ENCODE measurements around the gene BMPR1A.

BMPR1A gene

GRCh38 chr10:86940677-86941076, 184.3 kb downstream of the BMPR1A start:
- DNase-seq (ENCODE audit: low spot score), result no peak
- in situ Hi-C loops (cut with MboI; ENCODE audit: low pct_unique_long_range_greater_than_20kb, low sequenced_read_pairs, unreplicated experiment), result no loop called here
- no peak for TF ChIP-seq CTCF (IDR thresholded peaks at IDR 0.05; ENCODE audit: extremely low read depth, insufficient read depth, missing control alignments)

- in situ Hi-C loops (cut with MboI; ENCODE audit: low pct_unique_long_range_greater_than_20kb, low sequenced_read_pairs, unreplicated experiment), result no loop called here
- no peak for TF ChIP-seq CTCF (IDR thresholded peaks at IDR 0.05; ENCODE audit: extremely low read depth, insufficient read depth, missing control alignments)
Observed at GRCh38 chr10:86941426-86941825, 185.0 kb downstream of the BMPR1A start.

GRCh38 chr10:86941991-86942421, 185.6 kb downstream of the BMPR1A start:
- in situ Hi-C loops (cut with MboI; ENCODE audit: low pct_unique_long_range_greater_than_20kb, low sequenced_read_pairs, unreplicated experiment), result no loop called here
- TF ChIP-seq CTCF (IDR thresholded peaks at IDR 0.05; ENCODE audit: extremely low read depth, insufficient read depth, missing control alignments), result no peak
- DNase-seq (ENCODE audit: low spot score), result no peak

More at GRCh38 chr10:86941426-86941825, 185.0 kb downstream of the BMPR1A start:
- DNase-seq (ENCODE audit: low spot score), result no peak

GRCh38 chr10:86942441-86943315, 186.3 kb downstream of the BMPR1A start:
- no peak for TF ChIP-seq CTCF (IDR thresholded peaks at IDR 0.05; ENCODE audit: extremely low read depth, insufficient read depth, missing control alignments)
- in situ Hi-C loops (cut with MboI; ENCODE audit: low pct_unique_long_range_greater_than_20kb, low sequenced_read_pairs, unreplicated experiment), result no loop called here

GRCh38 chr10:86943316-86944030, 187.1 kb downstream of the BMPR1A start:
- DNase-seq (ENCODE audit: low spot score), result no peak
- TF ChIP-seq CTCF (IDR thresholded peaks at IDR 0.05; ENCODE audit: extremely low read depth, insufficient read depth, missing control alignments), result no peak
- in situ Hi-C loops (cut with MboI; ENCODE audit: low pct_unique_long_range_greater_than_20kb, low sequenced_read_pairs, unreplicated experiment), result no loop called here

More at GRCh38 chr10:86942441-86943315, 186.3 kb downstream of the BMPR1A start:
- DNase-seq (ENCODE audit: low spot score), result no peak

- no peak for DNase-seq (ENCODE audit: low spot score)
- TF ChIP-seq CTCF (IDR thresholded peaks at IDR 0.05; ENCODE audit: extremely low read depth, insufficient read depth, missing control alignments), result no peak
- in situ Hi-C loops (cut with MboI; ENCODE audit: low pct_unique_long_range_greater_than_20kb, low sequenced_read_pairs, unreplicated experiment), result no loop called here
Observed at GRCh38 chr10:86944031-86944419, 187.6 kb downstream of the BMPR1A start.

Measured in GM13977 (cell line).